SK-N-DZ (cell line): ENCODE measurements around the gene RFNG.

Source experiments
- DNase-seq: peaks from one replicate; pipeline ENCODE4 v3.0.0-alpha.2; 2015; ENCODE audit warnings: low spot score

The RFNG gene

DNA sequence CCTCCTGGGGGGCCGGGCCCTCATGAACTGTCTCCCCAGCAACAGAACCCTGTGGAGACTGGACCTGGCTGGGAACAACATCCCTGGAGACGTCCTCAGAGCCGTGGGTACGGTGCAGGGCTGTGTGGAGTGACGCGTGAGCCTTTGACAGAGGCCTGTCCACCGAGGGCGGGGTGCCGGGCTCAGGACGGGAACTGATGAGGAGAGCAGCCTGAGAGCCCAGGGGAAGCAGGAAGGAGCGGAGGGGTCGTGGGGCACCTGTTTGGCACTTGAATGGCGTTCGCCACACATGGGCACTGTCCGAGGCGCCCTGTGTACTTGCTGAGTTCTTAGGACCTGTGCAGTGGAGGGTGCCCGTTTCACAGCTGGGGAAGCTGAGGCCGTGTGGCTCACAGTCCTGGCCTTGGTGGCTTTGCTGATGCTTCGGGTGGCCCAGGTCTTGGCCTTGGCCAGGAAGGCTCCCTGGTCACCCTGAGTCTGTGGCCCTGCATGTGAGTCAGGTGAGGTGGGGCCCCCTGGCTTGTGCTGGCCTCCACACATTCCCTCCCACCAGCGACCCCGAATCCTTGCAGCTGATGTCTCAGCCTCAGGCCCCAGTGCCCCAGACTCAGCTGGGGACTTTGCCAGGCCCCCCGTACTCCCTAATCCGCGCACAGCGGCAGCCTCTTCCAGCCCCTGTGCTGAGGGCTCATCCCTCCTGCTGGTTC lies 26.1 kb downstream of the RFNG start:
- no peak for DNase-seq

- no peak for DNase-seq
Measured at GRCh38 chr17:82024859-82025258, 26.8 kb downstream of the RFNG start.

DNA sequence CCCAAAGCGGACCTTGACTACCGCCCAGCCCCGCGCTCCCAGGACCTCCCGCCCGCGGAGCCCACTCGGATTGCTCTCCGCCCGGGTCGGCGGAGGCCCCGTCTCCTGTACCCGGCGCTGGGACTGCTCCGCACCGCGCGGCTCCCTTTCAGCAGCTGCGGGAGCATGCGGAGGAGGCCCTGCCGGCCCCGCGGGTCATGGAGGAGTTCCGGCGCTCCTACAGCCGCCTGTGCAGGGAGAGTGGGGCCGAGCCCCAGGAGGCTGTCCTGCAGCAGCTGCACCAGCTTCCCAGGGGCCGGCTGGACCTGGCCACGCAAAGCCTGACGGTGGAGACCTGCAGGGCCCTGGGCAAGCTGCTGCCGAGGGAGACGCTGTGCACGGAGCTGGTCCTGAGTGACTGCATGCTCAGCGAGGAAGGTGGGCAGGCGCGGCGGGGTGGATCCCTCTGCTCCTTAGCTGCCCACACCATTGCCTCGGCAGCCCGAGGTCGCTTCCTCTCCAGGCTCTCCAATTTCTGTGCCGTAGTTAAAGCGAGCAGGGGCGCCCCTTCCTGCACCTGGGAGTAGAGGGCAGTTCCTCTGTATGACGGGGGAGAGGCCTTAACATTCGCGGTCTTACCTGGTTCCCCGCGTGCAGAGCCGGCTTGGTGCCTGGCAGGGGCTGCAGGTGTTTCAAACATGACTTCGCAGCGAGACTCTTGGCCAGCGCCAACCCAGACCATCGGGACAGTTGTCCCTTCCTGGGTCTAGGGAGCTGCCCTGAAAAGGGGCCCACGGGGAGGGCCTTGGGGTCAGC lies 28.0 kb downstream of the RFNG start:
- DNase-seq: no peak

DNA sequence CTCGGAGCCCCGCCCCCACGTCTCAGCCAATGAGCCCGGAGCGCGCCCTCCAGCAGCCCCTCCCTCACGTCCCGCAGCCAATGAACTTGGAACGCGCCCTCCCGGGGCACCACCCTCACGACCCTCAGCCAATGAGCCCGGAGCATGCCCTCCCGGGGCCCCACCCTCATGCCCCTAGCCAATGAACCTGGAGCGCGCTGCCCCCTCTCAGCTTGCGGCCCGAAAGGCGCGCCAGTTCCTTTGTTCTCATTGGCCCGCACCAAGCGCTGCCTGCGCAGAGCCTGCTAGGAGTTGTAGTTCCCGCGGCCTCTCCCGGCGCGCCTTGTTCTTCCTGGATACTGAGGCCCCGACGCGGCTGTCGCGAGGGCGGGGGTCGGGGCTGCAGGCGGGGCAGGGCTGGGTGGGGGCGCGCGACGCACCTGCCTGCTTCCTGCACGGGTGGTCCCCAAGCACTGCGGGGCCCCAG lies 28.6 kb downstream of the RFNG start, which contains the start of gene LRRC45:
LRRC45 (plus strand) TSS at position 325 of the 466 bp plus-strand sequence. CDS start 339 bp downstream, outside the sequence.
- DNase-seq: peak; percentile 100

DNA sequence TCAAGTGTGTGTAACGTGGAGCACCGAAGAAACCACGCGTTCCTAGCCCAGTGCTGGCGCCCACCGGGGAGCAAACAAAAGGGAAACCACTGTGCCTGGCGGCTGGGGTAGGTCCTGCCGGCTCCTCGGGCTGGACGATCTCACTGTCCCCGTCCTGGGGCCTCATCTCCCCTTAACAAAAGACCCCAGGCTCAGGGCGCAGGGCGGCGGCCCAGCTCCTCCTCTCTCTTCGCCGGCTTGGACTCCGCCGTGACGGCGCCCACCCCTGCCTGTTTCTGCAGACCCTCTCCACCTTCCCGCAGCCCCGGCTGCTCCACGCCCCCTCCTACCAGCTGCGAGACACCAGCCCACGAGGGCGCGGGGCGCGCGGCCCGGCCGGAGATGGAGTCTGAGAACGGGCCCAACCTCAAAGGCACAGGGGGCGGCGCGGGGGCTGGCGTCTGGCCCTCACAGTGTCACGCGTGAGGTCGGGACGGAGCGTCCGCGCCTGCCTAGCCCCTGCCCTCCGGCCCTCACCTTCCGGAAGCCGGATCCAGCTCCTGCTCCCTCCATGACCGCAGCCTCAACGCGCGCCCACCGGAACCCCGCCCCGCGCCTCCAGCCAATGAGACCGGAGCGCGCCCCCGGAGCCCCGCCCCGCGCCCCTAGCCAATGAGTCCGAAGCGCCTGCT lies 29.2 kb downstream of the RFNG start, which contains the start of gene CENPX:
CENPX (minus strand) TSS at position 569 of the 671 bp plus-strand sequence; CDS start at position 552, 17 bp downstream.
- DNase-seq: no peak

GRCh38 chr17:82021900-82022309 lies 29.7 kb downstream of the RFNG start:
- no peak for DNase-seq

DNA sequence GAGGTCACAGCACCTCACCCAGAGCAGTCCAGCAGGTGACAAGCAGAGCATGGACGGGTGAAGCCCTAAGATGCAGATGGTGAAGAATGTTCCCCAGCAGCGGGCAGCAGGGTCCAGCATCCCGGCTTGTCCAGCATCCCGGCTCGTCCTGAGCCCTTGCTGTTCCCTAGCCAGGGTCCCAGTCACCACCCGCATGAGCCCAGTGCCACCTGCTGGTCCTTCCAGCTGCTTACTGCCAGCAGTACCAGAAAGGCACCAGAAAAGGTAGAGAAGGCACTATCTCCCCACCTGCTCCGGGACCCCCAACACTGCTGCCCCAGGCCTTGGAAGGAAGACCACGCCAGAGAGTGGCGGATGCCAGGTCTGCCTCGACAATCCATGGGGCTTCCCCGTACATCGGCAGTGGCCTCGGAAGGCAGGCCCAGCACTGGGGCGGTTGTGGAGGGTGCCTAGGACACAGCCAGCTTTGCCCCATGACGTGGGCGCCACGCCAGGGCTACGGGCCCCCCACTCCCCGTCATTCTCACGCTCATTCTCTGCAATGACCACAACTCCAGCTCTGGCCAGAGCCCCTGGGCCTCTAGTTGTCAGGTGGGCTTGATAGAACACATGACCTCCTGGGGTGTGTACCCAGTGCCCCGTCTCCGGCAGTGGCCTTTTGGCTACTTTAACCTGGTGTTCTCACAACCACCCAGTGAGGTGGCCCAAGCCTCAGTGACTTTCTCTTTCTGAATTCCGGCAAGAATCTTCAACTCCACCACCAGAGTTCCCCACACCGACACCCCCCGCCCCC lies 30.3 kb downstream of the RFNG start:
- DNase-seq: peak; percentile 85

DNA sequence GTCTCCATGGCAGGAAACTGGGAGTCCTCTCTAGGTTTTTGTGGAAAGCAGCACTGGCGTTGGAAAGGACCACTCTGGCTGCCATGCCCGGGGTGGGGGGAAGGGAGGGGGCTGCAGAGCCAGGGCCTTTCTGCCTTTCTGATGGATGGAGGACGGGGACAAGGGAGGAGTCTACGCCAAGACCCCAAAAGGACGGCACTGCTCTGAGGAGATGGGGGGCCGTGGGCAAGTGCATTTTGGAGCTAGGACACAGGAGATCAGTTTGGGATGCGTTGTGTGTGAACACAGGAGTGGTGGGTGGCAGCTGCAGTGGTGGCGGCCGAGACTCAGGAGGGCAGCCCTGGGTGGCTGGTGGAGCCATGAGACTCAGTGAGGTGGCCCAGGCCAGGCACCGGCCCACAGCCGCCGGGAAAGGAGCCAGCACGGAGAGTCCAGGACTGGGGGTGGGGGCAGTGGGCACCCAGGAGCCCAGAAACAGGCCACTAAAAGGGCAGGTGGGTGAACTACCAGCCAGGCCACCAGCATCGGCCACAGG lies 31.0 kb downstream of the RFNG start:
- DNase-seq: no peak

GRCh38 chr17:82019690-82020571 lies 31.7 kb downstream of the RFNG start:
- peak; percentile 81 for DNase-seq

GRCh38 chr17:82018989-82019689 lies 32.5 kb downstream of the RFNG start:
- DNase-seq: no peak

DNA sequence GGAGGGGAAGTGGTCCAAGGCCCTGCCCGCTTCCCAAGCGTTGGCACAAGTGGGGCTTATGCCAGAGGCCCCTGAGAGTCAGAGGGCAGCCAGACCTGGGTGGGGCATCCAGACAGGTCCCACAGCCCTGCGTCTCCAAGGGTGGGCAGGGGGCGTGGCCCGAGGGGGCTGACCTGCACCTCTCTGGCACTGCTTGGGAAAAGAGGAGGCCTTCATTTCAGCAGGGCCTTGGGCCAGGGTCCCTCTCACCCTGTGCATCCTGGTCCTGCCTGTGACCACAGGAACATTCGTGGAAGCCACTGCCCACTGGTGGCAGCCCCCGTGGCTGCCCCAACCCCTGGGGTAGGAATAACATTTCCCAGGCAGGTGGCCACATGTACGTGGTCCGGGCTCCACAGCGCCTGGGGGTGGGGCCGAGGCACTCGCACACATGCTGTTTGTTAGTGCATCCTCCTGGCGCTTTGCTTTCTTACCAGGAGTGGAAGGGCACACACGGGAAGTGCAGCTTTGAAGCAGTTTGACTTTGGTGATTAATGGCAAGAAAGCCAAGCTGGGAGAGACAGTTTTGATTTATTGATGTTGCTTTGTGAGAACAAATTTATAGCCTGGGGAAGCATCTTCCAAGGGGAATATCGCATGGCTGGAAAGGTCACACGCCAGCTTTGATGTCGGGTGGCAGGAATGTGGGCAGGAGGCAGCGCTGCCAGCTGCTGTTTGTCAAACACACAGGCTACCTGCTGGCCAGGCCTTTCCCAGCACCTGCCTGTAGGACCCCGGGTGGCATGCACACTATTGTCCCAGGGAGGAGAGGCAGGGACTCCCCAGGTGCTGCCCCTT lies 33.2 kb downstream of the RFNG start:
- no peak for DNase-seq

DNA sequence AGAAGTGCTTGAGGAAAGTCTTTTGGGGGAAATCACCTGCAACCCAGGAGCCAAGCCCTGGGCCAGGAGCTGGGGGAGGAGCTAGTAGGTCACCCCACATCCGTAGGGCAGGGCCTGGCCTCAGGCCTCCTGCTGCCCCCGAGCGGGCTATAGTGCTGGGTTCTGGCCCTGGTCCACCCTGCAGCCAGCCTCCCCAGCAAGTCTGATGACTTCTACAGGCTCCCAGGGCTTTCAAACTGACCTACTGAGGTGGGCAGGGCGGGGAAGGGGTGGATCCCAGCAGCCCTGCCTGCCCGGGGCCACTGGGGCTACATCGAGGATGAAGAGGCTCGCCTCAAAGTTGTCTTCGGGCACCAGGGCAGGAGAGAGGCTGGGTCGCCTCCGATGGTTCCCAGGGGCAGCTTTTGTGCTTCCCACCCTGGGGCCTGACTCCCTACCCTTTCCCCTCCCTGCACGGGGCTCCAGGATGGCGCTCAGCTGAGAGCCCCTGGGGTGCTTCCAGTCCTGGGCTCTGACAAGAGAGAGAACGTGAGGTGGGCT lies 33.9 kb downstream of the RFNG start:
- DNase-seq: no peak

DNA sequence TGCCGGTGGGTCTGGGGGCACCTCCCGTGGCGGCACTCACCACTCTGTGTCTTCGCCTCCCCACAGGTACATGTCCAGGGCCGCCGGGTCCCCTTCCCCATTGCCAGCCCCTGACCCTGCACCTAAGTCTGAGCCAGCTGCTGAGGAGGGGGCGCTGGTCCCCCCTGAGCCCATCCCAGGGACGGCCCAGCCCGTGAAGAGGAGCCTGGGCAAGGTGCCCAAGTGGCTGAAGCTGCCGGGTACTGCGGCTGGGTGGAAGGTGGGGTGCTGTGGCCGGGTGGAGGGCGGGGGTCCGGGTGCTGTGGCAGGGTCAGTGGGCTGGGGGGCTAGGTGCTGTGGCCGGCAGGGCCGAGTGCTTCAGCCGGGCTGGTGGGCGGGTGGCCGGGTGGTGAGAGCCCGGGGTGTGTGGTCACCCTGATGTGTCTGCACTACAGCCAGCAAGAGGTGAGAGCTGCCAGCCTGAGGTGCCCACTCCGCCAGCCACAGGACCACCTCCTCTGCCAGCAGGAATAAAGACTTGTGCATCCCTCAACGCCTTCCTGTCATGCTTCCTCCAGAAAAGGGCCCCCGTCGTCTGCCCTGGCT lies 34.6 kb downstream of the RFNG start:
- no peak for DNase-seq

- no peak for DNase-seq
Measured at GRCh38 chr17:82016061-82016874, 35.3 kb downstream of the RFNG start.

DNA sequence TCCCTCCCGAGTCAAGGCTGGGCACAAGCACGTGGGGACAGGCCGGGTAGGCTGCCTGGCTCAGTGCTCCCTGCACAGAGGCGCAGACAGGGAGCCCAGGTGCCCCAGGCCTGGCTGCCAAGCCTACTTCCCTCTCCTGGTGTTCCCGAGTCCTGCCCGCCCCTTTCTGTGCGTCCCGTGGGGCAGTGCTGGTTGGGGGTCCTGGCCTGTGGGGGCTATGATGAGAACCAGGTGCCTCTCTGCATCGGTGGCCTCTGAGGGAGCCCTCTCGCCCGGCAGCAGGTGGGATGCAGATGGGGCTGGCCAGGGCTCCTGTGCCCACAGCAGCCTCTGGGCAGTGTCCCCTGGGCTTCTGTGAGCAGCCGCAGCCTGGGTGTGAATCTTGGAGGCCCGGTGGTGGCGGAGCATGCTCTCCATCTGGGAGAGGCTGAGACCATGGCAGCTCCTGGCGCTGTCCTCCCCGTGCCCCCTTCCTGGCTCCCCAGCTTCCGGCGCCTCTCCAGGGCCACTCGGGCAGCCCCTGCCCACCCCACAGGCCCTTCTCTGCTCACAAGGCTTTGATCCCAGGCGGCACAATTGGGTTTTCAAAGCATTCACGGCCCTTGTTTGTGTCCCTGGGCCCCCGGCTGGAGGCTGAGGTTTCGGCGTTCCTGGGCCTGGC lies 36.2 kb downstream of the RFNG start:
- no peak for DNase-seq

- no peak for DNase-seq
Measured at GRCh38 chr17:82014971-82015310, 36.7 kb downstream of the RFNG start.
